AG09309 (cell line): ENCODE data around the gene NFKBIL1.

Experiments used
- DNase-seq: peaks from one replicate; pipeline ENCODE4 v3.0.0-alpha.2; 2010; ENCODE audit warnings: low read depth
- H3K4me3 ChIP-seq: 2 replicates; pipeline ENCODE4 v1.5.1; 2011; ENCODE audit warnings: mild to moderate bottlenecking, low read depth, low read length, moderate library complexity; ENCODE audit not compliant: control insufficient read depth
- TF ChIP-seq, protein P1 (sequence below): IDR thresholded peaks from 2 replicates; pipeline ENCODE4 v1.5.1; 2011; ENCODE audit warnings: mild to moderate bottlenecking, low read depth, low read length, inconsistent platforms; ENCODE audit not compliant: insufficient read depth, control insufficient read depth; ENCODE audit errors: missing control alignments

The NFKBIL1 gene

GRCh38 chr6:31559958-31560696, 12.7 kb downstream of the NFKBIL1 start:
- no peak overlapping the region for H3K4me3 ChIP-seq
- DNase-seq: no peak
- TF ChIP-seq, protein P1, sequence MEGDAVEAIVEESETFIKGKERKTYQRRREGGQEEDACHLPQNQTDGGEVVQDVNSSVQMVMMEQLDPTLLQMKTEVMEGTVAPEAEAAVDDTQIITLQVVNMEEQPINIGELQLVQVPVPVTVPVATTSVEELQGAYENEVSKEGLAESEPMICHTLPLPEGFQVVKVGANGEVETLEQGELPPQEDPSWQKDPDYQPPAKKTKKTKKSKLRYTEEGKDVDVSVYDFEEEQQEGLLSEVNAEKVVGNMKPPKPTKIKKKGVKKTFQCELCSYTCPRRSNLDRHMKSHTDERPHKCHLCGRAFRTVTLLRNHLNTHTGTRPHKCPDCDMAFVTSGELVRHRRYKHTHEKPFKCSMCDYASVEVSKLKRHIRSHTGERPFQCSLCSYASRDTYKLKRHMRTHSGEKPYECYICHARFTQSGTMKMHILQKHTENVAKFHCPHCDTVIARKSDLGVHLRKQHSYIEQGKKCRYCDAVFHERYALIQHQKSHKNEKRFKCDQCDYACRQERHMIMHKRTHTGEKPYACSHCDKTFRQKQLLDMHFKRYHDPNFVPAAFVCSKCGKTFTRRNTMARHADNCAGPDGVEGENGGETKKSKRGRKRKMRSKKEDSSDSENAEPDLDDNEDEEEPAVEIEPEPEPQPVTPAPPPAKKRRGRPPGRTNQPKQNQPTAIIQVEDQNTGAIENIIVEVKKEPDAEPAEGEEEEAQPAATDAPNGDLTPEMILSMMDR: no peak

GRCh38 chr6:31560697-31561058, 13.3 kb downstream of the NFKBIL1 start:
- no peak overlapping the region for H3K4me3 ChIP-seq
- DNase-seq: no peak
- TF ChIP-seq, protein P1: no peak

GRCh38 chr6:31567531-31568370, 20.3 kb downstream of the NFKBIL1 start:
- no peak overlapping the region for H3K4me3 ChIP-seq
- no peak for DNase-seq
- TF ChIP-seq, protein P1: no peak

GRCh38 chr6:31568537-31568961, 21.1 kb downstream of the NFKBIL1 start:
- H3K4me3 ChIP-seq: no peak overlapping the region
- DNase-seq: no peak
- TF ChIP-seq, protein P1: no peak

- TF ChIP-seq, protein P1: no peak
- H3K4me3 ChIP-seq: no peak overlapping the region
- DNase-seq: no peak
These were observed 22.6 kb downstream of the NFKBIL1 start for GRCh38 chr6:31569861-31570536.

DNA sequence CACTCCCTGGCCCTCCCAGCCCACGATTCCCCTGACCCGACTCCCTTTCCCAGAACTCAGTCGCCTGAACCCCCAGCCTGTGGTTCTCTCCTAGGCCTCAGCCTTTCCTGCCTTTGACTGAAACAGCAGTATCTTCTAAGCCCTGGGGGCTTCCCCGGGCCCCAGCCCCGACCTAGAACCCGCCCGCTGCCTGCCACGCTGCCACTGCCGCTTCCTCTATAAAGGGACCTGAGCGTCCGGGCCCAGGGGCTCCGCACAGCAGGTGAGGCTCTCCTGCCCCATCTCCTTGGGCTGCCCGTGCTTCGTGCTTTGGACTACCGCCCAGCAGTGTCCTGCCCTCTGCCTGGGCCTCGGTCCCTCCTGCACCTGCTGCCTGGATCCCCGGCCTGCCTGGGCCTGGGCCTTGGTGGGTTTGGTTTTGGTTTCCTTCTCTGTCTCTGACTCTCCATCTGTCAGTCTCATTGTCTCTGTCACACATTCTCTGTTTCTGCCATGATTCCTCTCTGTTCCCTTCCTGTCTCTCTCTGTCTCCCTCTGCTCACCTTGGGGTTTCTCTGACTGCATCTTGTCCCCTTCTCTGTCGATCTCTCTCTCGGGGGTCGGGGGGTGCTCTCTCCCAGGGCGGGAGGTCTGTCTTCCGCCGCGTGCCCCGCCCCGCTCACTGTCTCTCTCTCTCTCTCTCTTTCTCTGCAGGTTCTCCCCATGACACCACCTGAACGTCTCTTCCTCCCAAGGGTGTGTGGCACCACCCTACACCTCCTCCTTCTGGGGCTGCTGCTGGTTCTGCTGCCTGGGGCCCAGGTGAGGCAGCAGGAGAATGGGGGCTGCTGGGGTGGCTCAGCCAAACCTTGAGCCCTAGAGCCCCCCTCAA, 24.9 kb downstream of the NFKBIL1 start, which contains the start of gene LTA:
Gene LTA (plus strand): TSS at position 249 of the 871 bp plus-strand sequence. CDS start 454 bp downstream, at position 703.
- no peak within 1 kb of the TSS for H3K4me3 ChIP-seq
- TF ChIP-seq, protein P1: no peak
- no peak for DNase-seq
